Measurements from ENCODE around the gene TRPM8. TPM values are rescaled to one million over a fixed set of nuclear protein-coding genes. Genes with fewer than 3 reads are reported as not detected.

TRPM8 gene
- total and polyA plus RNA-seq, 2 of the 13 experiments (the other 11 are each of a cell fraction or from before 2014, with no cell fraction given), result 0.12 TPM; not detected in 1

- TF ChIP-seq, protein P1, sequence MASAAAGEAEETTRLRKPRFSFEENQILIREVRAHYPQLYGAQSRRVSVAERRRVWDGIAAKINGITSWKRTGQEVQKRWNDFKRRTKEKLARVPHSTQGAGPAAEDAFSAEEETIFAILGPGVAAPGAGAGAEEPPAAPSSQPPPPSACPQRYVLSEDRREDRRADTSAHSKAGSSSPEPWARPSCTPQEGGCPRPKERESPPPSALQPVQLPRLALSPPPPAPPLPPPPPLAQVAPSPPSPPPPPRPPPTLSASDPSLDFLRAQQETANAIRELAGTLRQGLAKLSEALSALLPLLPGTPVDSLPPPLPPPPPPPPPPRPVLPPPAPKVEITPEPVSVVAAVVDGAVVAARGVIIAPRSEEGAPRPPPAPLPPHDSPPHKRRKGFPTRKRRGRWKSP (CRISPR knock-in tag; IDR thresholded peaks at IDR 0.05), result no peak
- TF ChIP-seq SKIL (CRISPR knock-in tag; IDR thresholded peaks at IDR 0.05; ENCODE audit: borderline replicate concordance) (no peak), GLI4 (CRISPR knock-in tag; IDR thresholded peaks at IDR 0.05; ENCODE audit: borderline replicate concordance) (no peak), PHF8 (CRISPR knock-in tag; IDR thresholded peaks at IDR 0.05) (no peak), ATF4 (CRISPR knock-in tag; IDR thresholded peaks at IDR 0.05) (peak in 1 of 2 experiments; percentile 85; a peak in 2 of 4 replicates), PBX2 (CRISPR knock-in tag; IDR thresholded peaks at IDR 0.05) (no peak), EHMT2 (IDR thresholded peaks at IDR 0.05; ENCODE audit: borderline replicate concordance, low read depth, low read length) (peak; percentile 15; the same call in 1 of the 2 replicates), HOXA5 (CRISPR knock-in tag; IDR thresholded peaks at IDR 0.05) (peak; percentile 50; the same call in 1 of the 2 replicates), ZNF274 (CRISPR knock-in tag; IDR thresholded peaks at IDR 0.05) (no peak), ZNF337 (CRISPR knock-in tag; IDR thresholded peaks at IDR 0.05; ENCODE audit: borderline replicate concordance, low read depth) (no peak), ZNF17 (CRISPR knock-in tag; IDR thresholded peaks at IDR 0.05) (no peak), NFE2L2 (IDR thresholded peaks at IDR 0.05; ENCODE audit: low read length) (no peak), CREM (IDR thresholded peaks at IDR 0.05) (peak; percentile 60), CREM (CRISPR knock-in tag; IDR thresholded peaks at IDR 0.05) (no peak), ZNF253 (CRISPR knock-in tag; IDR thresholded peaks at IDR 0.05; ENCODE audit: borderline replicate concordance) (no peak), ZSCAN21 (CRISPR knock-in tag; IDR thresholded peaks at IDR 0.05; ENCODE audit: borderline replicate concordance) (no peak), PHB2 (IDR thresholded peaks at IDR 0.05; ENCODE audit: partially characterized antibody) (no peak), FOXA3 (CRISPR knock-in tag; IDR thresholded peaks at IDR 0.05) (peak; percentile 68), REL (CRISPR knock-in tag; conservative IDR thresholded peaks at IDR 0.05) (no peak), ZNF543 (CRISPR knock-in tag; IDR thresholded peaks at IDR 0.05) (no peak), MAX (IDR thresholded peaks at IDR 0.05) (no peak), ATRX (CRISPR knock-in tag; IDR thresholded peaks at IDR 0.05; ENCODE audit: borderline replicate concordance) (no peak)
- TF ChIP-seq, protein P2, sequence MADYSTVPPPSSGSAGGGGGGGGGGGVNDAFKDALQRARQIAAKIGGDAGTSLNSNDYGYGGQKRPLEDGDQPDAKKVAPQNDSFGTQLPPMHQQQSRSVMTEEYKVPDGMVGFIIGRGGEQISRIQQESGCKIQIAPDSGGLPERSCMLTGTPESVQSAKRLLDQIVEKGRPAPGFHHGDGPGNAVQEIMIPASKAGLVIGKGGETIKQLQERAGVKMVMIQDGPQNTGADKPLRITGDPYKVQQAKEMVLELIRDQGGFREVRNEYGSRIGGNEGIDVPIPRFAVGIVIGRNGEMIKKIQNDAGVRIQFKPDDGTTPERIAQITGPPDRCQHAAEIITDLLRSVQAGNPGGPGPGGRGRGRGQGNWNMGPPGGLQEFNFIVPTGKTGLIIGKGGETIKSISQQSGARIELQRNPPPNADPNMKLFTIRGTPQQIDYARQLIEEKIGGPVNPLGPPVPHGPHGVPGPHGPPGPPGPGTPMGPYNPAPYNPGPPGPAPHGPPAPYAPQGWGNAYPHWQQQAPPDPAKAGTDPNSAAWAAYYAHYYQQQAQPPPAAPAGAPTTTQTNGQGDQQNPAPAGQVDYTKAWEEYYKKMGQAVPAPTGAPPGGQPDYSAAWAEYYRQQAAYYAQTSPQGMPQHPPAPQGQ (CRISPR knock-in tag; IDR thresholded peaks at IDR 0.05; ENCODE audit: borderline replicate concordance), result no peak
Measured at GRCh38 chr2:233981574-233982420, 64.6 kb downstream of the TRPM8 start (continued).
